ENCODE results near the gene C7orf33.

Gene C7orf33

GRCh38 chr7:148615085-148615730 lies 24.6 kb downstream of the C7orf33 start:
- Histone ChIP-seq H3K4me1 (ENCODE audit: insufficient read depth, insufficient read length) (no peaks in the 10 kb centered on the region), H3K4me3 (ENCODE audit: insufficient read length, low read depth) (no peak overlapping the region), H3K9ac (ENCODE audit: insufficient read length, low read depth) (no peak overlapping the region), H3K36me3 (ENCODE audit: insufficient read depth, insufficient read length, low read length) (no peaks in the 10 kb centered on the region), H3K27me3 (ENCODE audit: insufficient read depth, insufficient read length) (no peaks in the 10 kb centered on the region), H3K9me3 (ENCODE audit: insufficient read depth, low read length) (no peaks in the 10 kb centered on the region)
- no peak for DNase-seq (ENCODE audit: low read depth, low spot score)
- TF ChIP-seq YY1 (IDR thresholded peaks at IDR 0.05; ENCODE audit: insufficient read depth, insufficient read length) (no peak), SUZ12 (IDR thresholded peaks at IDR 0.05; ENCODE audit: extremely low read depth, insufficient read depth, insufficient read length) (no peak), ZNF274 (IDR thresholded peaks at IDR 0.05; ENCODE audit: low read depth, low read length) (no peak)

- no peak for TF ChIP-seq YY1 (IDR thresholded peaks at IDR 0.05; ENCODE audit: insufficient read depth, insufficient read length)
- TF ChIP-seq SUZ12 (IDR thresholded peaks at IDR 0.05; ENCODE audit: extremely low read depth, insufficient read depth, insufficient read length): no peak
- TF ChIP-seq ZNF274 (IDR thresholded peaks at IDR 0.05; ENCODE audit: low read depth, low read length): no peak
- DNase-seq (ENCODE audit: low read depth, low spot score): no peak
- no peaks in the 10 kb centered on the region for H3K4me1 ChIP-seq (ENCODE audit: insufficient read depth, insufficient read length)
These were observed 30.3 kb downstream of the C7orf33 start for GRCh38 chr7:148620749-148621359.

GRCh38 chr7:148621563-148621962 lies 31.0 kb downstream of the C7orf33 start:
- no peak for TF ChIP-seq YY1 (IDR thresholded peaks at IDR 0.05; ENCODE audit: insufficient read depth, insufficient read length)
- TF ChIP-seq SUZ12 (IDR thresholded peaks at IDR 0.05; ENCODE audit: extremely low read depth, insufficient read depth, insufficient read length): no peak
- no peak for TF ChIP-seq ZNF274 (IDR thresholded peaks at IDR 0.05; ENCODE audit: low read depth, low read length)
- DNase-seq (ENCODE audit: low read depth, low spot score): no peak
- Histone ChIP-seq H3K4me1 (ENCODE audit: insufficient read depth, insufficient read length) (no peaks in the 10 kb centered on the region), H3K36me3 (ENCODE audit: insufficient read depth, insufficient read length, low read length) (no peaks in the 10 kb centered on the region), H3K4me3 (ENCODE audit: insufficient read length, low read depth) (no peak overlapping the region), H3K9ac (ENCODE audit: insufficient read length, low read depth) (no peak overlapping the region), H3K9me3 (ENCODE audit: insufficient read depth, low read length) (no peaks in the 10 kb centered on the region), H3K27me3 (ENCODE audit: insufficient read depth, insufficient read length) (no peaks in the 10 kb centered on the region)

More at GRCh38 chr7:148620749-148621359, 30.3 kb downstream of the C7orf33 start:
- no peaks in the 10 kb centered on the region for H3K9me3 ChIP-seq (ENCODE audit: insufficient read depth, low read length)
- H3K27me3 ChIP-seq (ENCODE audit: insufficient read depth, insufficient read length): no peaks in the 10 kb centered on the region
- H3K9ac ChIP-seq (ENCODE audit: insufficient read length, low read depth): no peak overlapping the region
- H3K36me3 ChIP-seq (ENCODE audit: insufficient read depth, insufficient read length, low read length): no peaks in the 10 kb centered on the region
- H3K4me3 ChIP-seq (ENCODE audit: insufficient read length, low read depth): no peak overlapping the region

GRCh38 chr7:148622887-148623585 lies 32.5 kb downstream of the C7orf33 start:
- Histone ChIP-seq H3K27me3 (ENCODE audit: insufficient read depth, insufficient read length) (no peaks in the 10 kb centered on the region), H3K9me3 (ENCODE audit: insufficient read depth, low read length) (no peaks in the 10 kb centered on the region), H3K4me3 (ENCODE audit: insufficient read length, low read depth) (no peak overlapping the region), H3K36me3 (ENCODE audit: insufficient read depth, insufficient read length, low read length) (no peaks in the 10 kb centered on the region), H3K4me1 (ENCODE audit: insufficient read depth, insufficient read length) (no peaks in the 10 kb centered on the region), H3K9ac (ENCODE audit: insufficient read length, low read depth) (no peak overlapping the region)
- TF ChIP-seq YY1 (IDR thresholded peaks at IDR 0.05; ENCODE audit: insufficient read depth, insufficient read length) (no peak), ZNF274 (IDR thresholded peaks at IDR 0.05; ENCODE audit: low read depth, low read length) (no peak), SUZ12 (IDR thresholded peaks at IDR 0.05; ENCODE audit: extremely low read depth, insufficient read depth, insufficient read length) (no peak)
- no peak for DNase-seq (ENCODE audit: low read depth, low spot score)

GRCh38 chr7:148623586-148624282 lies 33.2 kb downstream of the C7orf33 start:
- Histone ChIP-seq H3K4me1 (ENCODE audit: insufficient read depth, insufficient read length) (no peaks in the 10 kb centered on the region), H3K4me3 (ENCODE audit: insufficient read length, low read depth) (no peak overlapping the region), H3K9ac (ENCODE audit: insufficient read length, low read depth) (no peak overlapping the region), H3K27me3 (ENCODE audit: insufficient read depth, insufficient read length) (no peaks in the 10 kb centered on the region), H3K36me3 (ENCODE audit: insufficient read depth, insufficient read length, low read length) (no peaks in the 10 kb centered on the region), H3K9me3 (ENCODE audit: insufficient read depth, low read length) (no peaks in the 10 kb centered on the region)
- no peak for TF ChIP-seq YY1 (IDR thresholded peaks at IDR 0.05; ENCODE audit: insufficient read depth, insufficient read length)
- TF ChIP-seq SUZ12 (IDR thresholded peaks at IDR 0.05; ENCODE audit: extremely low read depth, insufficient read depth, insufficient read length): no peak
- no peak for TF ChIP-seq ZNF274 (IDR thresholded peaks at IDR 0.05; ENCODE audit: low read depth, low read length)
- DNase-seq (ENCODE audit: low read depth, low spot score): no peak

GRCh38 chr7:148624735-148625134 lies 34.2 kb downstream of the C7orf33 start:
- Histone ChIP-seq H3K9ac (ENCODE audit: insufficient read length, low read depth) (no peak overlapping the region), H3K4me3 (ENCODE audit: insufficient read length, low read depth) (no peak overlapping the region), H3K4me1 (ENCODE audit: insufficient read depth, insufficient read length) (no peaks in the 10 kb centered on the region), H3K9me3 (ENCODE audit: insufficient read depth, low read length) (no peaks in the 10 kb centered on the region), H3K36me3 (ENCODE audit: insufficient read depth, insufficient read length, low read length) (no peaks in the 10 kb centered on the region), H3K27me3 (ENCODE audit: insufficient read depth, insufficient read length) (no peaks in the 10 kb centered on the region)
- no peak for TF ChIP-seq SUZ12 (IDR thresholded peaks at IDR 0.05; ENCODE audit: extremely low read depth, insufficient read depth, insufficient read length)
- no peak for TF ChIP-seq YY1 (IDR thresholded peaks at IDR 0.05; ENCODE audit: insufficient read depth, insufficient read length)
- no peak for TF ChIP-seq ZNF274 (IDR thresholded peaks at IDR 0.05; ENCODE audit: low read depth, low read length)
- no peak for DNase-seq (ENCODE audit: low read depth, low spot score)
